ENCODE results near the gene PIWIL4.

PIWIL4 gene

DNA sequence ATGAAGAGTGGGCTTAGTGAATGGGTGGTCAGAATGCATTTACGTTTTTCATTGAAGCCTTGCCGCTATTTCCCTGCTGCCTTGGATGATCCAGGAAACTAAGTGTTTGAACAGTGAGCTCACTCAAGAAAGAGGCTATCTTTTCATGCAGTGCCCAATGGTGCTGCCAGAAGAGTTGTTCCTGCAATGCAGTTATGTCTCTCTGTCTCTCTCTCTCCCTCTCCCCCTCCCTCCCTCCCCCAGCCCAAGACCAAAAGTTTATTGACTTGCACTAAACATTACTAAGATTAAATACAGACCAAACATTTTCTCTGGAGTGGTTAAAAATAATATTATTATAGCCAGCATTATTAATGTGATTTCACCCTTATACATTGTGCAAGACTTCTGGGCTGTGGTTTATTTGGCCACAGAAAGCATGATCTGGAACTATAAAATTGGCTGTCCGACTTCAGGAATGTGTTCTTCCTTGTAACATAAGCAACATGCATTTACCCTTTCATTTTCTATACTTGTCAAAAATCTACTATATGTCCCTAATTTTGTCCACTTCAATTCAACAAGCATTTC lies 30.1 kb upstream of the PIWIL4 start:
- in situ Hi-C loops (cut with MboI; ENCODE audit: low pct_unique_long_range_greater_than_20kb, low sequenced_read_pairs, unreplicated experiment) = no loop called here
- DNase-seq (ENCODE audit: low spot score) = no peak
- TF ChIP-seq, protein P1, sequence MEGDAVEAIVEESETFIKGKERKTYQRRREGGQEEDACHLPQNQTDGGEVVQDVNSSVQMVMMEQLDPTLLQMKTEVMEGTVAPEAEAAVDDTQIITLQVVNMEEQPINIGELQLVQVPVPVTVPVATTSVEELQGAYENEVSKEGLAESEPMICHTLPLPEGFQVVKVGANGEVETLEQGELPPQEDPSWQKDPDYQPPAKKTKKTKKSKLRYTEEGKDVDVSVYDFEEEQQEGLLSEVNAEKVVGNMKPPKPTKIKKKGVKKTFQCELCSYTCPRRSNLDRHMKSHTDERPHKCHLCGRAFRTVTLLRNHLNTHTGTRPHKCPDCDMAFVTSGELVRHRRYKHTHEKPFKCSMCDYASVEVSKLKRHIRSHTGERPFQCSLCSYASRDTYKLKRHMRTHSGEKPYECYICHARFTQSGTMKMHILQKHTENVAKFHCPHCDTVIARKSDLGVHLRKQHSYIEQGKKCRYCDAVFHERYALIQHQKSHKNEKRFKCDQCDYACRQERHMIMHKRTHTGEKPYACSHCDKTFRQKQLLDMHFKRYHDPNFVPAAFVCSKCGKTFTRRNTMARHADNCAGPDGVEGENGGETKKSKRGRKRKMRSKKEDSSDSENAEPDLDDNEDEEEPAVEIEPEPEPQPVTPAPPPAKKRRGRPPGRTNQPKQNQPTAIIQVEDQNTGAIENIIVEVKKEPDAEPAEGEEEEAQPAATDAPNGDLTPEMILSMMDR (IDR thresholded peaks at IDR 0.05; ENCODE audit: extremely low read depth, insufficient read depth, missing control alignments) = no peak

DNA sequence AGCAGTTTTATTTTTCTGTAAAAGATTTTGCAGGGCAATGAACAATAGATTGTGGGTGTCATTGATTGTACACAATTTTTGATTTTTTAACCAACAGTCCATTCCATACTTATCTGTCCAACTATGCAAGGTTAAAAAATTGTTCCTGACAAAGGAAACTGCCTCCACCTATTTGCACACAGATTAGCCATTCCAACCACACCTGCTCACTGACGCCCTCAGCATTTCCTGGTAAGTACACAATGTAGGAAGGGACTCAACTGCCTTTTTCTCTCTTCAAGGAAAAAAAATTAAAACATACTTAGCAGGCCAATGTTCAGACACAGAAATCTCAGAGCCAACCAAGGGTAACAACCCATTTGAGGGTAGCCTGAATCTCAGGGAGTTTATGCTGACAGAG lies 27.7 kb upstream of the PIWIL4 start:
- DNase-seq (ENCODE audit: low spot score) = no peak
- in situ Hi-C loops (cut with MboI; ENCODE audit: low pct_unique_long_range_greater_than_20kb, low sequenced_read_pairs, unreplicated experiment) = no loop called here
- TF ChIP-seq, protein P1 (IDR thresholded peaks at IDR 0.05; ENCODE audit: extremely low read depth, insufficient read depth, missing control alignments) = no peak

DNA sequence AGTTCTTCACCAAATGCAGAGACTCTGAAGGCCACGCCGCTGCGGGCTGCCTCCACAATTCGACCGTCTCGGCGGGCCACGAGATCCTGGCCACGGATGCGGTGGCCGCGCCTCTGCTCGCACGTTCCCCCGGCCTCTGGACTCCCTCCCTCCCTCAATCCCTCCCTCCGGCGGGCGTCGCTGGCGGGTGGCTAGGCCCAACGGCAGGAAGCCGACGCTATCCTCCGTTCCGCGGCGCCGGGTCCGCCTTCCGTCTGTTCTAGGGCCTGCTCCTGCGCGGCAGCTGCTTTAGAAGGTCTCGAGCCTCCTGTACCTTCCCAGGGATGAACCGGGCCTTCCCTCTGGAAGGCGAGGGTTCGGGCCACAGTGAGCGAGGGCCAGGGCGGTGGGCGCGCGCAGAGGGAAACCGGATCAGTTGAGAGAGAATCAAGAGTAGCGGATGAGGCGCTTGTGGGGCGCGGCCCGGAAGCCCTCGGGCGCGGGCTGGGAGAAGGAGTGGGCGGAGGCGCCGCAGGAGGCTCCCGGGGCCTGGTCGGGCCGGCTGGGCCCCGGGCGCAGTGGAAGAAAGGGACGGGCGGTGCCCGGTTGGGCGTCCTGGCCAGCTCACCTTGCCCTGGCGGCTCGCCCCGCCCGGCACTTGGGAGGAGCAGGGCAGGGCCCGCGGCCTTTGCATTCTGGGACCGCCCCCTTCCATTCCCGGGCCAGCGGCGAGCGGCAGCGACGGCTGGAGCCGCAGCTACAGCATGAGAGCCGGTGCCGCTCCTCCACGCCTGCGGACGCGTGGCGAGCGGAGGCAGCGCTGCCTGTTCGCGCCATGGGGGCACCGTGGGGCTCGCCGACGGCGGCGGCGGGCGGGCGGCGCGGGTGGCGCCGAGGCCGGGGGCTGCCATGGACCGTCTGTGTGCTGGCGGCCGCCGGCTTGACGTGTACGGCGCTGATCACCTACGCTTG lies 23.2 kb upstream of the PIWIL4 start, which contains the start of gene FUT4:
Gene FUT4, plus strand, starts transcription at position 227 of the 951 bp plus-strand sequence. Its CDS starts 213 bp downstream, at position 440.
- in situ Hi-C loops (cut with MboI; ENCODE audit: low pct_unique_long_range_greater_than_20kb, low sequenced_read_pairs, unreplicated experiment) = no loop called here
- DNase-seq (ENCODE audit: low spot score) = peak; percentile 88
- TF ChIP-seq, protein P1 (IDR thresholded peaks at IDR 0.05; ENCODE audit: extremely low read depth, insufficient read depth, missing control alignments) = peak; percentile 18

DNA sequence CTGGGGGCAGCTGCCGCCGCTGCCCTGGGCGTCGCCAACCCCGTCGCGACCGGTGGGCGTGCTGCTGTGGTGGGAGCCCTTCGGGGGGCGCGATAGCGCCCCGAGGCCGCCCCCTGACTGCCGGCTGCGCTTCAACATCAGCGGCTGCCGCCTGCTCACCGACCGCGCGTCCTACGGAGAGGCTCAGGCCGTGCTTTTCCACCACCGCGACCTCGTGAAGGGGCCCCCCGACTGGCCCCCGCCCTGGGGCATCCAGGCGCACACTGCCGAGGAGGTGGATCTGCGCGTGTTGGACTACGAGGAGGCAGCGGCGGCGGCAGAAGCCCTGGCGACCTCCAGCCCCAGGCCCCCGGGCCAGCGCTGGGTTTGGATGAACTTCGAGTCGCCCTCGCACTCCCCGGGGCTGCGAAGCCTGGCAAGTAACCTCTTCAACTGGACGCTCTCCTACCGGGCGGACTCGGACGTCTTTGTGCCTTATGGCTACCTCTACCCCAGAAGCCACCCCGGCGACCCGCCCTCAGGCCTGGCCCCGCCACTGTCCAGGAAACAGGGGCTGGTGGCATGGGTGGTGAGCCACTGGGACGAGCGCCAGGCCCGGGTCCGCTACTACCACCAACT lies 22.4 kb upstream of the PIWIL4 start:
- DNase-seq (ENCODE audit: low spot score) = no peak
- TF ChIP-seq, protein P1 (IDR thresholded peaks at IDR 0.05; ENCODE audit: extremely low read depth, insufficient read depth, missing control alignments) = no peak
- in situ Hi-C loops (cut with MboI; ENCODE audit: low pct_unique_long_range_greater_than_20kb, low sequenced_read_pairs, unreplicated experiment) = no loop called here

DNA sequence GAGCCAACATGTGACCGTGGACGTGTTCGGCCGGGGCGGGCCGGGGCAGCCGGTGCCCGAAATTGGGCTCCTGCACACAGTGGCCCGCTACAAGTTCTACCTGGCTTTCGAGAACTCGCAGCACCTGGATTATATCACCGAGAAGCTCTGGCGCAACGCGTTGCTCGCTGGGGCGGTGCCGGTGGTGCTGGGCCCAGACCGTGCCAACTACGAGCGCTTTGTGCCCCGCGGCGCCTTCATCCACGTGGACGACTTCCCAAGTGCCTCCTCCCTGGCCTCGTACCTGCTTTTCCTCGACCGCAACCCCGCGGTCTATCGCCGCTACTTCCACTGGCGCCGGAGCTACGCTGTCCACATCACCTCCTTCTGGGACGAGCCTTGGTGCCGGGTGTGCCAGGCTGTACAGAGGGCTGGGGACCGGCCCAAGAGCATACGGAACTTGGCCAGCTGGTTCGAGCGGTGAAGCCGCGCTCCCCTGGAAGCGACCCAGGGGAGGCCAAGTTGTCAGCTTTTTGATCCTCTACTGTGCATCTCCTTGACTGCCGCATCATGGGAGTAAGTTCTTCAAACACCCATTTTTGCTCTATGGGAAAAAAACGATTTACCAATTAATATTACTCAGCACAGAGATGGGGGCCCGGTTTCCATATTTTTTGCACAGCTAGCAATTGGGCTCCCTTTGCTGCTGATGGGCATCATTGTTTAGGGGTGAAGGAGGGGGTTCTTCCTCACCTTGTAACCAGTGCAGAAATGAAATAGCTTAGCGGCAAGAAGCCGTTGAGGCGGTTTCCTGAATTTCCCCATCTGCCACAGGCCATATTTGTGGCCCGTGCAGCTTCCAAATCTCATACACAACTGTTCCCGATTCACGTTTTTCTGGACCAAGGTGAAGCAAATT lies 21.7 kb upstream of the PIWIL4 start:
- in situ Hi-C loops (cut with MboI; ENCODE audit: low pct_unique_long_range_greater_than_20kb, low sequenced_read_pairs, unreplicated experiment) = no loop called here
- TF ChIP-seq, protein P1 (IDR thresholded peaks at IDR 0.05; ENCODE audit: extremely low read depth, insufficient read depth, missing control alignments) = no peak
- no peak for DNase-seq (ENCODE audit: low spot score)

DNA sequence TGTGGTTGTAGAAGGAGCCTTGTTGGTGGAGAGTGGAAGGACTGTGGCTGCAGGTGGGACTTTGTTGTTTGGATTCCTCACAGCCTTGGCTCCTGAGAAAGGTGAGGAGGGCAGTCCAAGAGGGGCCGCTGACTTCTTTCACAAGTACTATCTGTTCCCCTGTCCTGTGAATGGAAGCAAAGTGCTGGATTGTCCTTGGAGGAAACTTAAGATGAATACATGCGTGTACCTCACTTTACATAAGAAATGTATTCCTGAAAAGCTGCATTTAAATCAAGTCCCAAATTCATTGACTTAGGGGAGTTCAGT lies 21.1 kb upstream of the PIWIL4 start:
- DNase-seq (ENCODE audit: low spot score) = no peak
- in situ Hi-C loops (cut with MboI; ENCODE audit: low pct_unique_long_range_greater_than_20kb, low sequenced_read_pairs, unreplicated experiment) = no loop called here
- TF ChIP-seq, protein P1 (IDR thresholded peaks at IDR 0.05; ENCODE audit: extremely low read depth, insufficient read depth, missing control alignments) = no peak

Data from GM13977 (cell line).